Fibroblast of lung (primary cell): ENCODE data around the gene EPB41L5. TPM values are rescaled to one million over a fixed set of nuclear protein-coding genes. Genes with fewer than 3 reads are reported as not detected.

Experiments
- DNase-seq, 2 donors: peaks; one replicate each; pipeline versions ENCODE4 v3.0.0 to v3.0.0-alpha.2; 2010; ENCODE audit warnings: low read depth in 2 of 2
- H2AFZ ChIP-seq: 2 replicates; pipeline ENCODE4 v1.5.1; 2012; ENCODE audit warnings: low read length, control low read depth, inconsistent platforms
- H3K27ac ChIP-seq: 2 replicates; pipeline ENCODE4 v1.5.1; 2011; ENCODE audit warnings: low read length, control low read depth; ENCODE audit not compliant: insufficient read depth
- H3K27me3 ChIP-seq: 2 replicates; pipeline ENCODE4 v1.5.1; 2011; ENCODE audit warnings: mild to moderate bottlenecking, low read length; ENCODE audit not compliant: control insufficient read depth, insufficient read depth
- H3K36me3 ChIP-seq: 2 replicates; pipeline ENCODE4 v1.5.1; 2011; ENCODE audit warnings: low read length; ENCODE audit not compliant: control insufficient read depth, insufficient read depth
- H3K4me1 ChIP-seq: 2 replicates; pipeline ENCODE4 v1.5.1; 2011; ENCODE audit warnings: low read length; ENCODE audit not compliant: control insufficient read depth, insufficient read depth; ENCODE audit errors: extremely low read depth
- H3K4me2 ChIP-seq: 2 replicates; pipeline ENCODE4 v1.5.1; 2011; ENCODE audit warnings: low read length, control low read depth; ENCODE audit not compliant: insufficient read depth; ENCODE audit errors: extremely low read depth
- H3K4me3 ChIP-seq, 4 experiments: fragments of 200-600 bp in 1 of 4; sonication (generic) in 1 of 4; replicated peaks in 1 of 4; 2 replicates each; pipeline ENCODE4 v1.5.1; 2011 to 2016; ENCODE audit warnings: low read length in 4 of 4, low read depth in 3 of 4, mild to moderate bottlenecking in 3 of 4, control low read depth in 2 of 4, inconsistent platforms in 1 of 4, mixed read lengths in 1 of 4; ENCODE audit not compliant: insufficient read depth in 1 of 4; ENCODE audit errors: control extremely low read depth in 1 of 4
- H3K79me2 ChIP-seq: 2 replicates; pipeline ENCODE4 v1.5.1; 2012; ENCODE audit warnings: mild to moderate bottlenecking, low read length, inconsistent platforms; ENCODE audit not compliant: control insufficient read depth, insufficient read depth
- H3K9ac ChIP-seq: 2 replicates; pipeline ENCODE4 v1.5.1; 2011; ENCODE audit warnings: mild to moderate bottlenecking, low read length, control low read depth; ENCODE audit not compliant: insufficient read depth
- H3K9me3 ChIP-seq: 2 replicates; pipeline ENCODE4 v1.5.1; 2012; ENCODE audit warnings: low read depth, low read length; ENCODE audit not compliant: control insufficient read depth, insufficient read depth
- H4K20me1 ChIP-seq: 2 replicates; pipeline ENCODE4 v1.5.1; 2011; ENCODE audit warnings: low read length; ENCODE audit not compliant: control insufficient read depth, insufficient read depth; ENCODE audit errors: extremely low read depth
- EZH2 ChIP-seq: IDR thresholded peaks from 2 replicates; pipeline ENCODE4 v1.5.1; 2012; ENCODE audit warnings: low read length, control low read depth, mild to moderate bottlenecking; ENCODE audit errors: missing control alignments
- polyA plus RNA-seq, 2 donors: library from polyadenylated mRNA; depleted of rRNA in 1 of 2; stranded (reverse) in 1 of 2; unstranded in 1 of 2; fragments of >200 nt; gene quantifications; 2 replicates each; pipeline ENCODE4 v1.2.1, GENCODE V29; 2011 to 2012; ENCODE audit warnings: missing spikeins in 1 of 2
- total RNA-seq: library from RNA; depleted of rRNA; stranded (reverse); fragments of >200 nt; gene quantifications from 2 replicates; pipeline ENCODE4 v1.2.1, GENCODE V29; 2014
- TF ChIP-seq, protein P1 (sequence below), 2 donors: IDR thresholded peaks in 1 of 2; conservative IDR thresholded peaks in 1 of 2; 1 replicate in 1 of 2; 2 replicates in 1 of 2; pipeline ENCODE4 v1.5.1; 2011 to 2012; ENCODE audit warnings: low read length in 2 of 2, control low read depth in 1 of 2, inconsistent platforms in 1 of 2, low read depth in 1 of 2, mild to moderate bottlenecking in 1 of 2

EPB41L5 gene
- total and polyA plus RNA-seq, 2 donors (not counting 1 experiment from before 2014, with no cell fraction given), result 10.6 to 16.2 TPM

DNA sequence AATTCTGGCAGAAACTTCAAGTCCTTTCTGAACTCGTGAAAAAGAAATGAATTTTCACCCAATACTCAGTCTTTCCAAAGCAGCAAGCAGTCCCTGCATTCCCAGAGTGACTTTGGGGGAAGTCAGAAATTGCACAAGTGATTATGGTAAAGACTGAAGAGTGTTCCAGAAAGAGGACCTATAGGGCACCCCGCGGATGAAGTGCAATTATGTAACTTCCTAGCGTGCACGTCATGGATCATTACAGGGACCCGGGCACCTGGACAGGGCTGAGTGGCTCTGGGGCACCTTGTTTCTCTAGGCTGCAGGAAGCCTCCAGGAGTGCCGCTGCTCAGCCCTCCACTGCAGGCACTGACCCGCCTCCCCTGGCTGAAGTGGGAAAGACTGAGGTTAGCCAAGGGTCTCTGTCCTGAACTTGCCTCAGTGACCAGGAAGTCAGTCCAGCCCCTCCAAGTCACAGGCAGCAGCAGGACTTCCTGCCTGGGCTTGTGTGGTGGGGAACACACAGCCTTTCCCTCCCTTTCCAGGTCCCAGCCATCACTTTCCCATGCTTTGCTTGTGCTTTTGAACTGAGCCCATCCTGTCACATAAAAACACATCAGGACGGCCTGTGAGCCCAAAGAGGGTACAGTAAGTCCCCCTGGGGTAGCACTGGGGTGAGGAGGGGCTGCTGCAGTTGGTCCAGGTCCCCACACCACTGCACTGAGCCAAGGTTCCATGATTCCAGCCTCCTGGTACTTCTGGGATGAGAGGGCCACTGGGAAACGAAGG, 190.6 kb downstream of the EPB41L5 start:
- Histone ChIP-seq H3K4me3 (no peak overlapping the region), H3K27ac (no peak overlapping the region), H3K27me3 (peaks cover 3% of the 10 kb centered on the region), H4K20me1 (no peaks in the 10 kb centered on the region), H2AFZ (no peak overlapping the region), H3K36me3 (no peaks in the 10 kb centered on the region), H3K79me2 (no peaks in the 10 kb centered on the region), H3K4me2 (no peak overlapping the region), H3K9me3 (no peaks in the 10 kb centered on the region), H3K9ac (no peak overlapping the region), H3K4me1 (no peaks in the 10 kb centered on the region)
- no peak for DNase-seq
- TF ChIP-seq, protein P1, sequence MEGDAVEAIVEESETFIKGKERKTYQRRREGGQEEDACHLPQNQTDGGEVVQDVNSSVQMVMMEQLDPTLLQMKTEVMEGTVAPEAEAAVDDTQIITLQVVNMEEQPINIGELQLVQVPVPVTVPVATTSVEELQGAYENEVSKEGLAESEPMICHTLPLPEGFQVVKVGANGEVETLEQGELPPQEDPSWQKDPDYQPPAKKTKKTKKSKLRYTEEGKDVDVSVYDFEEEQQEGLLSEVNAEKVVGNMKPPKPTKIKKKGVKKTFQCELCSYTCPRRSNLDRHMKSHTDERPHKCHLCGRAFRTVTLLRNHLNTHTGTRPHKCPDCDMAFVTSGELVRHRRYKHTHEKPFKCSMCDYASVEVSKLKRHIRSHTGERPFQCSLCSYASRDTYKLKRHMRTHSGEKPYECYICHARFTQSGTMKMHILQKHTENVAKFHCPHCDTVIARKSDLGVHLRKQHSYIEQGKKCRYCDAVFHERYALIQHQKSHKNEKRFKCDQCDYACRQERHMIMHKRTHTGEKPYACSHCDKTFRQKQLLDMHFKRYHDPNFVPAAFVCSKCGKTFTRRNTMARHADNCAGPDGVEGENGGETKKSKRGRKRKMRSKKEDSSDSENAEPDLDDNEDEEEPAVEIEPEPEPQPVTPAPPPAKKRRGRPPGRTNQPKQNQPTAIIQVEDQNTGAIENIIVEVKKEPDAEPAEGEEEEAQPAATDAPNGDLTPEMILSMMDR (conservative IDR thresholded peaks at IDR 0.05 in 1 of 2, IDR thresholded peaks at IDR 0.05 in 1 of 2; ENCODE audit: low read depth in 1 of 2, low read length in 2 of 2), result no peak
- TF ChIP-seq EZH2, result no peak

GRCh38 chr2:120204022-120204405, 191.1 kb downstream of the EPB41L5 start:
- Histone ChIP-seq H3K9ac (no peak overlapping the region), H2AFZ (no peak overlapping the region), H3K79me2 (no peaks in the 10 kb centered on the region), H3K4me2 (no peak overlapping the region), H4K20me1 (no peaks in the 10 kb centered on the region), H3K9me3 (no peaks in the 10 kb centered on the region), H3K4me3 (no peak overlapping the region), H3K27ac (no peak overlapping the region), H3K36me3 (no peaks in the 10 kb centered on the region), H3K27me3 (peaks cover 3% of the 10 kb centered on the region), H3K4me1 (no peaks in the 10 kb centered on the region)
- TF ChIP-seq, protein P1 (conservative IDR thresholded peaks at IDR 0.05 in 1 of 2, IDR thresholded peaks at IDR 0.05 in 1 of 2; ENCODE audit: low read depth in 1 of 2, low read length in 2 of 2), result no peak
- TF ChIP-seq EZH2, result no peak
- DNase-seq, result no peak

DNA sequence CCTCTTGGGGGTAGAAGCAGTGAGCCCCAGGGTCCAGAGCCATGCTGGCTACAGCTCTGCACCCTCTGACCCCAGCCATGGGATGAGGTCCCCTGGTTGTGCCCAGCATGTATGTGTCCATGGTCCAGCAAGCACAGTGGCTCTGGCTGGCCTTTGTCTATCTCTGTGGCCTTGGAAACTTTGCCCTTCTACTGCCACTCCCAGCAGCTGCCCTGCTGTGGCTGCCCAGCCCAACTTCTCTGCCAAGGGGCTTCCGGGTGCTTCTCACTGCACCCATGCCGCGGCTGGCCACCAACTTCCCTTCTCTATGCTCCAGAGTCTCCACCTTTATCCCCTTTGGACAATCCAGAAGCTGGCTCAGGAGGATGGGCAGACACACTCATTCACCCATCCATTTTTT, 191.5 kb downstream of the EPB41L5 start:
- no peaks in the 10 kb centered on the region for H4K20me1 ChIP-seq
- TF ChIP-seq, protein P1 (conservative IDR thresholded peaks at IDR 0.05 in 1 of 2, IDR thresholded peaks at IDR 0.05 in 1 of 2; ENCODE audit: low read depth in 1 of 2, low read length in 2 of 2), result no peak
- no peak for TF ChIP-seq EZH2
- H3K27me3 ChIP-seq, result peaks cover 3% of the 10 kb centered on the region
- H3K9ac ChIP-seq, result no peak overlapping the region
- no peak overlapping the region for H3K4me2 ChIP-seq
- DNase-seq, result no peak
- H3K4me1 ChIP-seq, result no peaks in the 10 kb centered on the region
- H2AFZ ChIP-seq, result no peak overlapping the region
- no peaks in the 10 kb centered on the region for H3K79me2 ChIP-seq
- H3K9me3 ChIP-seq, result no peaks in the 10 kb centered on the region
- no peak overlapping the region for H3K27ac ChIP-seq
- no peaks in the 10 kb centered on the region for H3K36me3 ChIP-seq
- no peak overlapping the region for H3K4me3 ChIP-seq
